ENCODE results near the gene SIGLEC12. TPM values are rescaled to one million over a fixed set of nuclear protein-coding genes. Genes with fewer than 3 reads are reported as not detected.

The SIGLEC12 gene
- total RNA-seq, 1 experiment from 2014 or later, result not detected

- intact Hi-C loops (cut with micrococcal nuclease; ENCODE audit: unreplicated experiment), result no loop called here
- peaks cover 29% of the 10 kb centered on the region for H3K27me3 Mint-ChIP-seq (ENCODE audit: unreplicated experiment)
- H3K4me1 Mint-ChIP-seq (ENCODE audit: low read depth, unreplicated experiment), result no peaks in the 10 kb centered on the region
- no peaks in the 10 kb centered on the region for H3K36me3 Mint-ChIP-seq (ENCODE audit: insufficient read depth, unreplicated experiment)
- BruUV-seq (replicated peaks), result no TSS peak
- no peak overlapping the region for H3K27ac Mint-ChIP-seq (ENCODE audit: unreplicated experiment)
- CTCF ChIA-PET, result interaction anchor here (0.6 kb wide), 1 partner anchor 1166 kb away, joined by 3 read pairs; no protein-coding TSS in a partner anchor
- peaks cover 3% of the 10 kb centered on the region for H3K9me3 Mint-ChIP-seq (ENCODE audit: low read depth, unreplicated experiment)
- DNase-seq, result no peak
- H3K4me3 Mint-ChIP-seq (ENCODE audit: low read depth, unreplicated experiment), result no peak overlapping the region
- TF ChIP-seq, protein P1, sequence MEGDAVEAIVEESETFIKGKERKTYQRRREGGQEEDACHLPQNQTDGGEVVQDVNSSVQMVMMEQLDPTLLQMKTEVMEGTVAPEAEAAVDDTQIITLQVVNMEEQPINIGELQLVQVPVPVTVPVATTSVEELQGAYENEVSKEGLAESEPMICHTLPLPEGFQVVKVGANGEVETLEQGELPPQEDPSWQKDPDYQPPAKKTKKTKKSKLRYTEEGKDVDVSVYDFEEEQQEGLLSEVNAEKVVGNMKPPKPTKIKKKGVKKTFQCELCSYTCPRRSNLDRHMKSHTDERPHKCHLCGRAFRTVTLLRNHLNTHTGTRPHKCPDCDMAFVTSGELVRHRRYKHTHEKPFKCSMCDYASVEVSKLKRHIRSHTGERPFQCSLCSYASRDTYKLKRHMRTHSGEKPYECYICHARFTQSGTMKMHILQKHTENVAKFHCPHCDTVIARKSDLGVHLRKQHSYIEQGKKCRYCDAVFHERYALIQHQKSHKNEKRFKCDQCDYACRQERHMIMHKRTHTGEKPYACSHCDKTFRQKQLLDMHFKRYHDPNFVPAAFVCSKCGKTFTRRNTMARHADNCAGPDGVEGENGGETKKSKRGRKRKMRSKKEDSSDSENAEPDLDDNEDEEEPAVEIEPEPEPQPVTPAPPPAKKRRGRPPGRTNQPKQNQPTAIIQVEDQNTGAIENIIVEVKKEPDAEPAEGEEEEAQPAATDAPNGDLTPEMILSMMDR (IDR thresholded peaks at IDR 0.05; ENCODE audit: unreplicated experiment), result no peak
Measured at GRCh38 chr19:51520728-51521127, 19.1 kb upstream of the SIGLEC12 start.

DNA sequence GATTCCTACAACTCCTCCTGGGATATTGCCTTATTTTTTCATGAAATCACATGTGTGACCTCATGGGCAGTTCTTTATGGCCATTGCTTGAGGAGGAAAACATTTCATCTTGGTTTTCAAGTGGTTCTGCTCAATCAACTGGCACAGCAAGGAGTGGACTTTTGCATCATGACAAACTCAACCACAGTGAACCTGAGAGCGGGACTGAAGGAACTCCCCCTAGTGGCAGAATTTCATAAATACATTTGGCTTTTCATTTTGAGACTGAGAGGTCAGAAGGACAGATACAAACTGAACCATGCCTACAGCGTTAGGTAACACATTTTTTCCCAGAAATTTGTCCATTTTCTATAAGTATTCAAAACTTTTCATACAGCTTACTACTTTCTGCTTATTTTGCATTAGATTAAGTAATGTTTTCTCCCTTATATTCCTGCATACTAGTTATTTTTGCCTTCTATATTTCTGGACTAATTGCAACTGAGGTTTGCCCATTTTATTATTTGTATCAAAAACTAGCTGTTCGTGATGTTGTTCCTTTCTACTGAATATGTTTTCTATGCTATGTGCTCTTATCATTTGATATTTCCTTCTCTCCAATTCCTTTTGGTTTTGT lies 13.4 kb upstream of the SIGLEC12 start:
- H3K36me3 Mint-ChIP-seq (ENCODE audit: insufficient read depth, unreplicated experiment), result no peaks in the 10 kb centered on the region
- DNase-seq, result peak; percentile 56
- TF ChIP-seq, protein P1 (IDR thresholded peaks at IDR 0.05; ENCODE audit: unreplicated experiment), result peak; percentile 85
- peaks cover 3% of the 10 kb centered on the region for H3K9me3 Mint-ChIP-seq (ENCODE audit: low read depth, unreplicated experiment)
- H3K4me3 Mint-ChIP-seq (ENCODE audit: low read depth, unreplicated experiment), result no peak overlapping the region
- no peak overlapping the region for H3K27ac Mint-ChIP-seq (ENCODE audit: unreplicated experiment)
- no peaks in the 10 kb centered on the region for H3K4me1 Mint-ChIP-seq (ENCODE audit: low read depth, unreplicated experiment)
- CTCF ChIA-PET, result interaction anchor here (0.9 to 2.5 kb wide), 4 partner anchors 40 to 146 kb away, joined by 3 to 11 read pairs (median 6); no protein-coding TSS in a partner anchor
- no TSS peak for BruUV-seq (replicated peaks)
- intact Hi-C loops (cut with micrococcal nuclease; ENCODE audit: unreplicated experiment), result loop anchor here (1.0 kb wide), 1 partner anchor 42 kb away; no protein-coding TSS in a partner anchor
- H3K27me3 Mint-ChIP-seq (ENCODE audit: unreplicated experiment), result peaks cover 16% of the 10 kb centered on the region

DNA sequence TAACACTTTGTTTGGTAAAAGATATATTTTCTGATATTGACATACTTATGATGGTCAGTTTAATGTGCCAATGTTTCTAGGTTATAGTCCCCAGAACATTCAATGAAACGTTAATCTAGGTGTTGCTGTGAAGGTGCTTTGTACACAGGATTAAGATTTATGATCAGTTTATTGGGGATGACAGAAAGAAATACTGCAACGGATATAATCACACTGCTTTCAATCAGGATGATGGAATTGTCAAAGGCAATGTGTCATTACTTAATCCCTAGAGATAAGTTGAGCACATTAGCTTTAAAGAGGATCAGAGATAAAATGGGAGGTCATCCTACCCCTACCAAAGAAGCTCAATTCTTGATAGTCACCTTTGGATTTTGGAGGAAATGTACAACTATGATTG lies 12.4 kb upstream of the SIGLEC12 start:
- DNase-seq, result no peak
- peaks cover 16% of the 10 kb centered on the region for H3K27me3 Mint-ChIP-seq (ENCODE audit: unreplicated experiment)
- intact Hi-C loops (cut with micrococcal nuclease; ENCODE audit: unreplicated experiment), result no loop called here
- CTCF ChIA-PET, result interaction anchor here (0.6 kb wide), 1 partner anchor 15 kb away, joined by 3 read pairs; no protein-coding TSS in a partner anchor
- H3K4me3 Mint-ChIP-seq (ENCODE audit: low read depth, unreplicated experiment), result no peak overlapping the region
- TF ChIP-seq, protein P1 (IDR thresholded peaks at IDR 0.05; ENCODE audit: unreplicated experiment), result no peak
- H3K27ac Mint-ChIP-seq (ENCODE audit: unreplicated experiment), result no peak overlapping the region
- no TSS peak for BruUV-seq (replicated peaks)
- H3K9me3 Mint-ChIP-seq (ENCODE audit: low read depth, unreplicated experiment), result peaks cover 3% of the 10 kb centered on the region
- H3K36me3 Mint-ChIP-seq (ENCODE audit: insufficient read depth, unreplicated experiment), result no peaks in the 10 kb centered on the region
- no peaks in the 10 kb centered on the region for H3K4me1 Mint-ChIP-seq (ENCODE audit: low read depth, unreplicated experiment)

DNA sequence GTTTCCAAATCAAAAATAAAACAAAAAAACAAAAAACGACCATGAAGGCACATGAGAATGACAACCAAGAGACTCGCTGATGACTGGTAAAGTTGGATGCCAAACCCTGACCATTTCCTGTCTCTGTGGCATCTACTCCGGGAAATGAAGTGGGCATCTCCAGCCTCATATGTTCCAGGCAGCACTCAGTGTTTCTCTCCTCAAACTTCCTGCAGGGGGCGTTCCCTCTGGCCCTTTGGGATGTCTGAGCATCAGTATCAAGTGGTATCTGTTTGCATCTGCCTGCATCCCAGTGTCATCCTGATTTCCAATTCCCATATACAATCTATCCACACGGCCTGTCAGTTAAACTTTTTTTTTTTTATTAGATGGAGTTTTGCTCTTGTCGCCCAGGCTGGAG lies 9.8 kb upstream of the SIGLEC12 start:
- no TSS peak for BruUV-seq (replicated peaks)
- no peaks in the 10 kb centered on the region for H3K4me1 Mint-ChIP-seq (ENCODE audit: low read depth, unreplicated experiment)
- H3K9me3 Mint-ChIP-seq (ENCODE audit: low read depth, unreplicated experiment), result no peaks in the 10 kb centered on the region
- no peak overlapping the region for H3K4me3 Mint-ChIP-seq (ENCODE audit: low read depth, unreplicated experiment)
- H3K27ac Mint-ChIP-seq (ENCODE audit: unreplicated experiment), result no peak overlapping the region
- no peak for DNase-seq
- H3K36me3 Mint-ChIP-seq (ENCODE audit: insufficient read depth, unreplicated experiment), result no peaks in the 10 kb centered on the region
- CTCF ChIA-PET, result interaction anchor here (1.1 kb wide), 1 partner anchor 36 kb away, joined by 4 read pairs; no protein-coding TSS in a partner anchor
- H3K27me3 Mint-ChIP-seq (ENCODE audit: unreplicated experiment), result peaks cover 16% of the 10 kb centered on the region
- intact Hi-C loops (cut with micrococcal nuclease; ENCODE audit: unreplicated experiment), result no loop called here
- TF ChIP-seq, protein P1 (IDR thresholded peaks at IDR 0.05; ENCODE audit: unreplicated experiment), result peak; percentile 23
